Activated CD4-positive, alpha-beta T cell treated with anti-CD3 and anti-CD28 coated beads, Interleukin-2, amount 50 U/mL, for 16 hours (primary cell): ENCODE measurements around the gene WNT3A.
A peak's percentile ranks its signal among the peaks of the same experiment; 100 is the strongest.

Source experiments
- DNase-seq: peaks from one replicate; pipeline ENCODE4 v3.0.0-alpha.2; 2020

WNT3A gene

DNA sequence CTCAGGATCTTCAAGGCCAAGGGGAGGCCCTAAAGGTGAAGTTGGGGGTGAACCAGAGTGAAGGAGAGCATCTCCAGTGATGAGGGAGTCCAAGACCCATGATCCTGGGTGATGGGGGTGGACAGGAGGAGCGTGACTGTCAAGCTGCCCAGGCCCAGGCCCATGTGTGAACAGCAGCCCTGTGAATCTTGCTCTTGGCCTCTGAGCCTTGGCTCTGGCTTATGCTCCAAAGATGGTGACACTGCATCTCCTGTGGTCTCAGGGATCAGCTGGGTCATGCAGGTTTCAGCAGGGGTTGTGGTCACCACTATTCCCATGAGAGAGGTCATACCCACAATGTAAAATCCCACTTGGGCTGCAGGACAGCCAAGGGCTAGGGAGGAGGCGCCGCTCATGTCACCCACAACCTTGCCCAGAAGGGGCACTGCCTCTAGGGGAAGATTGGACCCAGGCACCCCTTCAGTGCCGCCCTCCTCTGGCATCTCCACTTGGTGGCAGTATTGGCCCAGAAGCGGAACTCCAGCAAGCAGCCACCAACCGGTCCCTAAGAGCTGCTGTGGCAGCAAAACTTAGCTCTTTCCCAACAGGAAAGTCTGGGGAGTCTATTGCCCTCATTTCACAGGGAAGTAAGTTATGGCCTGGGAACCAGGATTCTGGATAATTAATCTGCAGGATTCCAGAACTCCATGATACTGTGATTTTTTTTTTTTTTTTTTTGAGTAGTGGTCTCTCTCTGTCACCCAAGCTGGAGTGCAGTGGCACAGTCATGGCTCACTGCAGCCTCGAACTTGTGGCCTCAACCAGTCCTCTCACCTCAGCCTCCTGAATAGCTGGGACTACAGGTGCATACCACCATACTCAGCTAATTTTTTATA lies 7.5 kb upstream of the WNT3A start:
- peak; percentile 74 for DNase-seq

DNA sequence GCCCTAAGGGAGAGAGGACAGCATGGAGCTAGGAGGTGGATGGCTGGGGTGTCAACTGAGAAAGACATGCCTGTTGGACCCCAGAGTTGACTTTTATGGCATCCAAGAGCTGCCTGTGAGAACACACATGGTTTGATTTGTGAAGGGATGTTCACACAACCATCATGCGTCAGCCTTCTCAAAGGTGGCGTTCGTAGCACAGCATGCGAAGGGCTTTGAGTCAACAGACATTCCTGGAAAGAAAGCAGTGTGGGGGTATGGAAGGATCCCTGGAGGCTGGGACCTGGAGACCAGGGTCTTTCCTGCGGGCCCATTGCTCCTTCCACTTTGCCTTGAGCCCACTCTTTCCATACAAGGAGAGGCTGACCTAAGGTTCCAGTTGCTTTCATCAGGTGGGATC lies 6.4 kb upstream of the WNT3A start:
- no peak for DNase-seq

DNA sequence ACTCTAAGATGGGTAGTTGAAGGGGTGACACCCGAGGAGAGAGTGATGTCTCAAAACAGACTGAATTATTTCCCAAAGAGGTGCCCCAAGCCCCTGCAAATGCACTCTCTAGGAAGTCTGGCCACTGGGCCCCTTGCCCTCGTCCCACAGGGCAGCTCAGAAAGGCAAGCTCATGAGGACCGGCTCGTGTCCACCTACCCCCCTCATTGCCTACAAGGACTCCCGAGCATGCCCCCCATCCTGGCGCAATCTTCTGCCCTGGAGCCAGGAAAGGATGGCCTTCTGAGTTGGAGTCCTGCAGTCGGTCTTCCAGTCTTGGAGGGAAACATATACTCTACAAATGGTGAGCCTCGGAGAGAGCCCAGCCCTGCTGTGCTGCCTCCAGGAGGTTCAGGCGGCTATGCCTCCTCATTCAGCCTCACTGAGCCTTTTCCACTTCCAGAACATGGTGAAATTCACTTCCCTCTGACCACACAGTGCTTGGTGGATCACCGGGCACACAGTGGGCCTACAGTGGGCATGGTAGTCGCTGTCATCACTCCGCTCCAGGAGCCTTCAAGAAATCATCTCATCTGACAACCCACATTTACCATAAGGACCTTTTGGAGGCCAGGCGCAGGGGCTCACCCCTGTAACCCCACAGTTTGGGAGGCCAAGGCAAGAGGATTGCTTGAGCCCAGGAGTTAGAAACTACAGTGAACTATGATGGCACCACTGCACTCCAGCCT lies 5.8 kb upstream of the WNT3A start:
- DNase-seq: no peak

DNA sequence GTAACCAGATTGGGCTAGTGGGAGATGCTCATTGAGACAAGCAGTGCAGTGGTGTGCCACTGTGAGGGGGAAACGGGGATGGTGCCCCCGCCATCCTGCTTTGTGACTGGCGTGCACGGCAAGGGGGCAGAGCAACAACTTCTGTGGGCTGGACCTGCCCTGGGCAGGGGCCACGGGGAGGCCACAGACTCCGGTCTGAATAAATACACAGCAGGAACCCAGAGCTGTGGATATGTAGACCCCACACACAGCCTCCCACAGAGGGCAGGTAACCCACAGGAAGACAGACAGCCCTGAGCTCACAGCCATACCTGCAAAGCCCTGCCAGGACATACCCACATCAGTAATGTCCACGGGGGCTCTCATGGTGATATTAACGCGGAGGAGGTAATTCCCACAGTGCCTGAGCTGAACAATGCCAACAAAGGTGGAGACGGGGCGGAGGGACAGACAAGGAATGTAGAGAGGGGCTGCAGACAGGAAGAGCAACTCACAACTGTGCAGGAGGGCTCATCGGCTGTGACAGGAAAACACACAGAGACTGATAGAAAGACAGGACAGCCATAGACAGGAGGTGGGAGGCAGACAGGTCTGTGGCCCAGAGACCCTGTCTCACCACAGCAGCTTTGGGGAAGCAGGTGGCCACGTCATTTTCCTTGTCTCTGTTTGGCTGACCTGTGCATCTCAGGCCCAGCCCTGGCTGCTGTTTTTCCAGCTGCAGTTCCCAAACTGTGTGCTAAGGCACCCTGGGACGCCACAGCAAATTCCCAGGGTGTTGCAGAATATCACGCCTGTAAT lies 4.9 kb upstream of the WNT3A start:
- DNase-seq: no peak

DNA sequence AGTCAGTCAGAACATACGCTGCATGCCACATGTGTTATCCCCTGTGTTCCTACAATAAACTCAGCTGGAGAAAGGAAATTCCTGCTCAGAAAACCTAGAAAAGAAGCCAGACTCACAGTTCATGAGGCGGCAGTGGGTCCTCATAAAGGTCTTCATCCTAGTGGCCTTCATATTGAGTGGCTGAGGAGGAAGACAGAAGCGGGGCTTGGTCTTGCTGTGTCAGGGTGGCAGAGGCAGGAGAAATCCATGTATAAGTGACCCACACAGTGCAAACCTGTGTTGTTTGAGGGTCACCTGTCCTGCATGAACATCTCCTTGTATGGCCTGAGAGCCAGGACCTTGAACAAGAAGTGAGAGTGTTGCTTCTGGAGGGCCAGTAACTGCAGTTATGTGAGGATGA lies 4.0 kb upstream of the WNT3A start:
- no peak for DNase-seq

DNA sequence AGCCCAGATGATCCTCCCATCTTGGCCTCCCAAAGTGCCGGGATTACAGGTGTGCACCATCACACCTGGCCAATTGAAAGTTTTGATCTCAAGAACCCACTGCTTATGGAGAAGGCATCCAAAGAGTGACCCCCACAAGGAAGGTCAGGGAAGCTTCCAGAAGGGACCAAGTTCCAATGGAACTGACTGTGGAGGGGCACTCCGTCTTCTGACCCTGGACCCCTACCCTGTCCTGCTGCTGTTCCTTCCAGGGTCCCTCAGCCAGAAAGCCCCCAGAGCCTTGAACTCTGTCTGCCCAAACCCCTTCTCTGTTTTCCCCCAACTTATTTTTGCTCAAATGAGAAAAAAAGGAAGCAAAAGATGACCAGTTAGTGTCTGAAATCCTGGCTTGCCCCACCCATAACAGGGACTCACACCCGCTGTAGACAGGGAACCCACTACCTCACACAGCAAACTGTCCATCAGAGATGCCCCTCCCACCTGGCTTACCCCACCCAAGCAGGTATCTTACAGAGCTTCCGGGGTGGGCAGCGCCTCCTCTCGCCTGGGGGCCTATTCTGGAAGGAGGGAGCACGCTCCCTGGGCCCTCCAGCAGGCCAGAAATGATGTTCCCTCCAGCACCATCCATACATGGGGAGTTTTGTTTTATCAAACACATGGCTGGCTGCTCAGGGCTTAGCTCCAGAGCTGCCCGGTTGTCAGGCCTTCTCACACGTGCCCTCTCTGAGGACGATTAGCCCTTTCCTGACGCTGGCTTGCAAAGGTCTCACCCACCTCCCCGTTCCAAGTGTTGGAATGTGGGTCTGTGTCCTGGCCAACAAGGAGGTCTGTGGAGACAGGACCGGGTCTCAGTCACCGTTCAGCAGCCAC lies 3.1 kb upstream of the WNT3A start:
- DNase-seq: no peak

- peak; percentile 27 for DNase-seq
Observed at GRCh38 chr1:228004331-228004855, 2.4 kb upstream of the WNT3A start.

DNA sequence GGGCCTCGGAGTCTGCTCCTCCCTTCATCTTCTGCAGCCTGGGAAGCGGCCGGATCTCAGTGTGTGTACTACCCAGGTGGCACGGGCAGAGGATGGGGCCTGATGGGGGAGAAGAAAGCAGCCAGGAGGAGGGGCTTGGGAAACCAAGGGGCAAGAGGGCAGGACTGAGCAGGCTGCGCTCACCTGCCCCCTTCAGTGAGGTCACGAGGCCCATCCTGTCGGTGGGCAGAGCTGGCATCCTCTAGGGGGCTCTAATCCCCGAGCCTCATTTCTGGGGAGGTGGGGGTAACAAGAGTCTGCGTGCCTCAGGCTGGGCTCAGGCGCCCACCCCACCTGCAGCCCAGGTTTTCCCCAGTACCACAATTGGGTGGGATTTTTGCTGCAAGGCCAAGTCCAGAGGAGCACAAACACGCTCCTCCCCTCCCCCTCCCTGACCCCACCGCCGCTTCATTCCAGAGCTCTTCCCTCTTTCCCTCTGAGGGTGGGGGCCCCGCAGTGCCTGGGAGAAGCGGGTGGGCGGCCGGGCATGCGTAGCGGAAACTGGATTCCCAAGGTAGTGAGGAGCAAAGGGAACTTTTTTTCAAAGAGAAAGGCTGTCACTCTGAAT lies 1.8 kb upstream of the WNT3A start:
- DNase-seq: no peak

DNA sequence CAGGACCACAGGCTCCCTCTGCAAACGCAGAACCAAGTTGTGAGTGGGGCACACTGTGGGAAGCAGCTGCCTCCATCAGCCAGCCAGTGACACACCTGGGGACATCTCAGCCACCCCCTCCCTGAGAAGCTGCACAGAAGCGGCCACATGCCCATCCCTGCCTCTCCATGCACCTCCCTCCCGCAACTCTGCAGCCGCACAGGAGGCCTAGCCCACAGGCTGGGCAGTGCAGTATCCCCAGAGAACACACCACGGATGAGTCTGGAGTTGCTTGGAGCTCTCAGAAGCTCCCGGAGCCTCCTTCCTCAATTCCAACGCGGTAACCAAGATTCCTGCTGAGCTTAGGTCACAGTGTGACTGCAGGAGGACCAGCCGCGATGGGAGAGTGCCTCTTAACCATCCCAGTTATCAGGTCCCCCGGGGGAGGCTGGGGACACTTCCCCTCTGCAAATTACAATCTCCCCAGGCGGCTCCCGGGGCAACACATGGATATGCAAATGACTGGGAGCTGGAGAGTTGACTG lies 1.2 kb upstream of the WNT3A start:
- DNase-seq: no peak

DNA sequence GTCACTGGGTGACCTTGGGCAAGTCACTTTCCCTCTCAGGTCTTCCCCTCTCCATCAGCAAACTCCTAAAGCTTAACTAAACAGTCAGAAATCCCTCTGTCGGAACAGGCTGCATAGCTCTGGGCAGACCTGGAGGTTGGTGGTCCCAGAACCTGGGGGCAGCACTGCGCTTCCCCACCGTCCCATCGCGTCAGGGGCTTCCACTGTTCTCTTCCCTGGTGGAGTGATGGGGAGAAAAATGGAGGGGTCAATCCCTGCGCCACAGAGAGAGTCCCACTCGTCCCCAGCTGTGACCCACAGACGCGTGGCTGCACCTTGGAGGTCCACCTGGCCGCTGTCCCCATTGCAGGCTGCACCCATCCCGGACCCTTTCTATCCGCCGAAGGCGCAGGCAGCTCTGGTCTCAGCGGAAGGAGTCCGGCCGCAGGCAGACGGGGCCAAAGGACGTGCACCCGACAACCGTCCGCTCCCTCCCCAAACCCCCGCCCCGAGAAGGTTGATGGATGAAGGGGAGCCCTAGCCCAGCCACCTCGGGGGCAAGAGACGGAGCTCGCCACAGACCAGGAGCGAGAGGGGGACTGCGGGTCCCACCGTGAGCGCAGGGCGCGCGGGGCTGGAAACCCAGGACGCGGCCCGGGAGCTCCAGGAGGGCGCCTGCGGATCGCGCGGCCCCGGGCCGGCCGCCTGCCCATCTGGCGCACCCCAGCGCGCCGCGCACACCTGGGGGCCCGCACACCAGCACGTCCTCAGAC lies 588 bp upstream of the WNT3A start:
- no peak for DNase-seq

DNA sequence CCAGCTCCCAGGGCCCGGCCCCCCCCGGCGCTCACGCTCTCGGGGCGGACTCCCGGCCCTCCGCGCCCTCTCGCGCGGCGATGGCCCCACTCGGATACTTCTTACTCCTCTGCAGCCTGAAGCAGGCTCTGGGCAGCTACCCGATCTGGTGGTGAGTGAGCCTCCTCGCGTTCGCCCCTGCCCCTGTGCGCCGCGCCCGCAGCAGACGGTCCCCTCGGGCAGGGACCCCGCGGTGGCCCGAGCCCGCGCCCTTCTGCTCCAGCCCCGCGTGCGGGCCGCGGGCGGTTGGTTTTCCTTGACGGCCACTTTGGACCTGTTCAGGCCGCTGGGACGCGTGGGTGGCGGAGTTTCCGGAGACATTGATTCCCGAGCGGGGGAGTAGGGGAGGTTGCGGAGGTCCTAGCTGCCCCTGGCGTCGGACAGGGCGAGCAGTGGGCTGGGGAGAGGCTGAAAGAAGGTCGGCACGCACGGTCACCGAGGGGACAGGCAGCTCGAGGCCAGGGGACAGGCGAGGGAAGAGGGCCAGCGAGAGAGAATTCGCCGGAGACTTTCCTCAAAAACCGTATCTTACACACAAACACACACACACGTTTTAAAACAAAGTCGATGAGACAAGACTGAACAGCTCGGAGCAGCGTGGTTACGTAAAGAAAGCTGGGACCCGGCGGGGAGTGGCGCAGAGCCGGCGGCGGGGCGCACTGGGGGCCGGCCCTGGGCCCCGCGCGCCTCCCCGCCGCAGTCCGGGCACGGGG lies 427 bp downstream of the WNT3A start:
- DNase-seq: no peak

DNA sequence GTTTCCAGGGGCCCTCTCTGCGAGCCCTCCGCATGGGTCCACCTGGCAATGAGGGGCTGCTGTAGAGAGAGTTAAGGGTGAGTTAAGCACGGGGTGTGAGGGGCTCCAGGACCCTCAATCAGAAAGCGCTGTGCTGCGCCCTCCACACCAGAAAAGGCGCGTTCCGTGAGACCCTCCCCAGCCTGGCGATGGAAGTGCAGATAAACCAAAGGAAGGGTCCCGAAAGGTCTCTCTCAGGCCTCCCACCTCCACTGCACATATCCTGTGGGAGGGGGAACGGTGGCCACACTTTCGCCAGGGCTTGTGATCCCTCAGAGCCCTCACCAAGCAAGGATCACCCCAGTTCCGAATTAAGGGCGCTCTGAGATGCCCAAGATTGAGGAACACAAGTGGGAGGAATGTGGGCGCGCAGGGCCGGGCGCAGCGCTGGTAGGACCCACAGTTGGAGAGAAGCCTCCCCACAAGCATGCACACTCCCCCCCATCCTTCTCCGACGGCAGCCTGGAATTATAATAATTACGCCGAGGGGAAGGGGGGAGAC lies 1.1 kb downstream of the WNT3A start:
- no peak for DNase-seq

- DNase-seq: no peak
Observed at GRCh38 chr1:228008391-228009115, 1.8 kb downstream of the WNT3A start.

DNA sequence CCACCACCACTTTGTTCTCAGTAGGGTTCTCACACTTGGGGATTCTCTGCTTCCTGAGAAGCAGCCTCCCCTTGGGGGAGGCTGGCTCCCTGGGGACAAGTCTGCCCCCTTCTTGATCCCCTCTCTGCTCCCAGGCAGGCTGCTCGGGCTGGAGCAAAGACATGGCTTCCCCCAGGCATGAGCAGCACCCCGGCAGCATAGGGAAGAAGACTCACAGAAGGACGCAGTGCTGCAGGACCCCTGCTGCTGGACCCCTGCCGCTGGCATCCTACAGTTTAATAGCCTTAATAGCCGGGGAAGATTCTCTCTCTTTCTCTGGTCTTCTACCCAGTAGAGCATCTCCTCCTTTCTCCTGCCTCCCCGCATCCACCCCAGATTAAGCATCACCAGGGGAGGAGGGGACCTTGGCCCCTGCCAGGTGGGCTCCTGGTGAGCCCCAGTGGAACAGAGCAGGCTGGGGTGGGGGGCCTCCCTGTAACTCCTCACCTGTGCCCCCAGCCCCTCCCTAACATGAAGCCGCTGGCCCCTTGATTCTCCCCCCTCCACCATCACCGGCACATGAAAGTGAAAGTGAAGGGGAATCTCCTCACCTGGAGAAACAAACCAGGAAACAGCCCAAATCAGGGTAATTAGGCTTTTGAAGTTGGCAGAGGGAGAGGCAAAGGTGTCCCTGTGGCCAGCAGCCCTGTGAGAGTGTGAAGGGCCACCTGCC lies 2.5 kb downstream of the WNT3A start:
- DNase-seq: no peak

- no peak for DNase-seq
Observed at GRCh38 chr1:228009828-228010775, 3.3 kb downstream of the WNT3A start.

DNA sequence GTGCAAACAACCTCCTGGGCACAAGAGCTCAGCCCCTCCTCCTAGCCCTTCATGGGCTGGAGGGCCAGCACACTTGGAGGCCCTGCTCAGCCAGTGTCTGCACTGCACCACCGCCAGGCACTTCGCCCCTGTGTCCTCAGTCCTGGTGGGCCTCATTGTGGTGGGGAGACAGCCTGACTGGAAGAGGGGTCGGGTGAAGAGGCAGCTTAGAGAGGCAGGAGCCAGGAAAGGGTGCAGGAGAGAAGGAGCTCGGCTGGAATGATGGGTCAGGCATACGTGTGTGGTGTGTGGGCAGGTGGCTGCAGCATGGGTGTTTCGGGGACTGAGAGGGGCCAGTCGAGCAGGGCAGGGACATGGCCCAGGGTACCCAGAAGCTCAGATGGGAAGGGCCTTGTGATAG lies 4.1 kb downstream of the WNT3A start:
- no peak for DNase-seq

DNA sequence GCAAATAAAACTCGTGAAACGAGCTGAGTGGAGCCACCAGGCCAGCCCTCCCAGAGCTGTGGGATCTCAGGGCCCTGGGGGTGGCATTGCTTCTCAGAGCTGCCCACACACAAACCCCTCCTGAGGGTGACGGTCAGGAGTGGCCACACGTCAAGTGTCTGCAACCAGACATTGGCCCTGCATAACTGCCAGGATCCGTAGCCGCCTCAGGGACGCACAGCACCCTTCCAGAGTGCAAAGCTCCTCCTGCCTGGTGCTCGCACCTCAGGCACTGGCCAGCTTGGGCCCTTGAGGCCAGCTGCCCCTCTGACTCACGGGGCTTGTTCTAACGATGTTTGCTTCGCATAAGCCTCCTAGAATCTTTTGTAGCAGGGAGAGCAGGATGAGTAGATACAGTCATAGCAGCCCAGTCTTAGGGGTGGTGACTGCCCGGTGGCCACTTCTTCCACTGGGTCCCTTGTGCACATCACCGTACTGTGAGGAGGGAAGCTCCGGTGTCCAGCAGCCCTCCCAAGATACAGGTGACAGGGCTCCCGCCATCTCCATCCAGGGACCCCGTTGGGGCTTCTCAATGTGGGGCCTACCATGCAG lies 5.0 kb downstream of the WNT3A start:
- DNase-seq: no peak
